ENCODE measurements around the gene THADA. TPM values are rescaled to one million over a fixed set of nuclear protein-coding genes. Genes with fewer than 3 reads are reported as not detected.
"Not testable (repeated sequence)": the region's sequence is repeated elsewhere in the genome, so short reads cannot be mapped to it uniquely, and the experiment has no call there.

THADA gene
- total RNA-seq, 1 donor from 2014 or later: 33.8 TPM

- no peaks in the 10 kb centered on the region for H3K9me3 Mint-ChIP-seq
- H3K27ac Mint-ChIP-seq (ENCODE audit: unreplicated experiment): no peak overlapping the region
- H3K4me1 Mint-ChIP-seq: peaks cover 9% of the 10 kb centered on the region
- no peak for TF ChIP-seq CTCF (conservative IDR thresholded peaks at IDR 0.05)
- no peak for DNase-seq (ENCODE audit: low read depth, low spot score)
- no peak overlapping the region for H3K4me3 Mint-ChIP-seq
- H3K27me3 Mint-ChIP-seq (ENCODE audit: low read depth): no peaks in the 10 kb centered on the region
- H3K36me3 Mint-ChIP-seq (ENCODE audit: low read depth): peaks cover 21% of the 10 kb centered on the region
These were observed 38.6 kb downstream of the THADA start for GRCh38 chr2:43557196-43557595.

- peaks cover 9% of the 10 kb centered on the region for H3K4me1 Mint-ChIP-seq
- TF ChIP-seq CTCF (conservative IDR thresholded peaks at IDR 0.05): no peak
- H3K4me3 Mint-ChIP-seq: no peak overlapping the region
- H3K36me3 Mint-ChIP-seq (ENCODE audit: low read depth): peaks cover 24% of the 10 kb centered on the region
- H3K9me3 Mint-ChIP-seq: no peaks in the 10 kb centered on the region
- no peak for DNase-seq (ENCODE audit: low read depth, low spot score)
- no peak overlapping the region for H3K27ac Mint-ChIP-seq (ENCODE audit: unreplicated experiment)
- H3K27me3 Mint-ChIP-seq (ENCODE audit: low read depth): no peaks in the 10 kb centered on the region
These were observed 39.6 kb downstream of the THADA start for GRCh38 chr2:43556256-43556655.

- Mint-ChIP-seq H3K36me3 (ENCODE audit: low read depth) (peaks cover 47% of the 10 kb centered on the region), H3K27me3 (ENCODE audit: low read depth) (no peaks in the 10 kb centered on the region), H3K9me3 (peaks cover 6% of the 10 kb centered on the region), H3K4me1 (peaks cover 9% of the 10 kb centered on the region), H3K4me3 (no peak overlapping the region), H3K27ac (ENCODE audit: unreplicated experiment) (no peak overlapping the region)
- no peak for TF ChIP-seq CTCF (conservative IDR thresholded peaks at IDR 0.05)
- DNase-seq (ENCODE audit: low read depth, low spot score): no peak
These were observed 42.4 kb downstream of the THADA start for GRCh38 chr2:43553341-43553855.

DNA sequence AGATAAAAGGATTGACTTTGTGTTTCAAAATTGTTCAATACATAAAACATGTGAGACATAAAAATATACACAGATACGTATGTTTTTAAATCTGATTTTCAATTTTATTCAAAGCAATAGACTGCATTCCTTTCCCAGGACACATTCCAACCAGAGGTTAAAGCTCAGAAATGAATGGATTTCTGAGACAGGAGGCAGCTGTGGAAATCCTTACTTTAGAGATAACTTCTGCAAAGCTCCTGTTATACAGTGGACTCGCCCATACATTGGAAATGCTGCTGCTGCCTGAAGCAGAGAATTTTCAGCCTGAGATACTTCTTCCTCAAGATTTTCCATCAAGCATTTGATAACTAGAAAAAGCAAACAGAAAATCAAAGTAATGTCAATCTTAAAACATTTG lies 43.8 kb downstream of the THADA start:
- H3K27me3 Mint-ChIP-seq (ENCODE audit: low read depth): no peaks in the 10 kb centered on the region
- H3K4me1 Mint-ChIP-seq: peaks cover 9% of the 10 kb centered on the region
- no peak overlapping the region for H3K27ac Mint-ChIP-seq (ENCODE audit: unreplicated experiment)
- H3K4me3 Mint-ChIP-seq: no peak overlapping the region
- TF ChIP-seq CTCF (conservative IDR thresholded peaks at IDR 0.05): no peak
- DNase-seq (ENCODE audit: low read depth, low spot score): no peak
- H3K36me3 Mint-ChIP-seq (ENCODE audit: low read depth): peaks cover 55% of the 10 kb centered on the region
- peaks cover 6% of the 10 kb centered on the region for H3K9me3 Mint-ChIP-seq

DNA sequence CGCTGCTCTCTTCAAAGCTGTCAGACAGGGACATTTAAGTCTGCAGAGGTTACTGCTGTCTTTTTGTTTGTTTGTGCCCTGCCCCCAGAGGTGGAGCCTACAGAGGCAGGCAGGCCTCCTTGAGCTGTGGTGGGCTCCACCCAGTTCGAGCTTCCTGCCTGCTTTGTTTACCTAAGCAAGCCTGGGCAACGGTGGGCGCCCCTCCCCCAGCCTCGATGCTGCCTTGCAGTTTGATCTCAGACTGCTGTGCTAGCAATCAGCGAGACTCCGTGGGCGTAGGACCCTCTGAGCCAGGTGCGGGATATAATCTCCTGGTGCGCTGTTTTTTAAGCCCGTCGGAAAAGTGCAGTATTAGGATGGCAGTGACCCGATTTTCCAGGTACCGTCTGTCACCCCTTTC lies 47.5 kb downstream of the THADA start:
- not testable (repeated sequence) for DNase-seq (ENCODE audit: low read depth, low spot score); H3K9me3 Mint-ChIP-seq
- peaks cover 56% of the 10 kb centered on the region for H3K36me3 Mint-ChIP-seq (ENCODE audit: low read depth)

GRCh38 chr2:43542285-43542933 lies 53.4 kb downstream of the THADA start:
- no peak for DNase-seq (ENCODE audit: low read depth, low spot score)
- Mint-ChIP-seq H3K4me1 (peaks cover 10% of the 10 kb centered on the region), H3K27me3 (ENCODE audit: low read depth) (no peaks in the 10 kb centered on the region), H3K9me3 (no peaks in the 10 kb centered on the region), H3K4me3 (no peak overlapping the region), H3K36me3 (ENCODE audit: low read depth) (peaks cover 8% of the 10 kb centered on the region), H3K27ac (ENCODE audit: unreplicated experiment) (no peak overlapping the region)
- TF ChIP-seq CTCF (conservative IDR thresholded peaks at IDR 0.05): peak; percentile 79

More for the DNA sequence above, 47.5 kb downstream of the THADA start:
- H3K4me1 Mint-ChIP-seq; H3K27me3 Mint-ChIP-seq (ENCODE audit: low read depth); H3K4me3 Mint-ChIP-seq; H3K27ac Mint-ChIP-seq (ENCODE audit: unreplicated experiment): not testable (repeated sequence)
